Measurements from ENCODE around the gene PLEKHH2. TPM values are rescaled to one million over a fixed set of nuclear protein-coding genes. Genes with fewer than 3 reads are reported as not detected.

The PLEKHH2 gene
- total and polyA plus RNA-seq, 2 of the 13 experiments (the other 11 are each of a cell fraction or from before 2014, with no cell fraction given), result 1.1 to 3.0 TPM

DNA sequence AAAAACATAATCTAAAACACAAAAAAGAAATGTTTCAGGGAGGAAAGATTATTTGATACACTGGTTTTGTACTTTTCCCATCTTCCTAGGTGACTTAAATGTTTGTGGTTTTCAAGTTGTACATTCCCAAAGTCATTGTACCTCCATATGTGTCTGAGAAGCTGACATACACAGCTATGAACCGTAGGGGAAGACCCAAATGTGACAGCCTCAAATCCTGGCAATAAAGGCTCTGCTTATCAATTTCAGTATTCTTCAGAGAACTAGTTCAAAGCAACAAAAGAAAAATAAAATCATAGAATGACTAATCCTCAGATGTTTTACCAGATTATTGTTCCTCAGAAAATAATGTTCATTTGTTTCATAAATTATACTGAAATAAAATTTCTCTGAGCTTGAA lies 139.3 kb downstream of the PLEKHH2 start:
- FAIRE-seq (no peak), DNase-seq (ENCODE audit: low spot score) (no peak), ATAC-seq (no peak)
- no peak overlapping the region for H3K9ac ChIP-seq (ENCODE audit: insufficient read depth, low read depth, low read length)
- peaks cover 0 to 5% of the 10 kb centered on the region in 2 experiments; a peak in 1 of 5 replicates for H3K36me3 ChIP-seq (replicated peaks in 1 of 2; ENCODE audit: control insufficient read depth in 1 of 2, insufficient read depth in 2 of 2, low read length in 2 of 2)
- H4K20me1 ChIP-seq (ENCODE audit: insufficient read depth, low read length), result no peaks in the 10 kb centered on the region
- no peaks in the 10 kb centered on the region for H3K9me3 ChIP-seq (ENCODE audit: low read length)
- intact Hi-C loops (cut with micrococcal nuclease; ENCODE audit: unreplicated experiment) (loop anchor here (10.0 kb wide), 1 partner anchor 142 kb away; the partner anchor contains the start of gene PLEKHH2), in situ Hi-C loops (cut with HindIII; ENCODE audit: extremely low pct_ligation_motif_present, low pct_unique_long_range_greater_than_20kb) (no loop called here)
- H2AFZ ChIP-seq (ENCODE audit: low read length), result no peak overlapping the region
- H3K4me2 ChIP-seq (ENCODE audit: low read depth, low read length), result no peak overlapping the region
- no TSS peak for BruUV-seq (replicated peaks)
- ChIA-PET POLR2A (no interaction called here), CTCF (ENCODE audit: low intra/inter-chr PET ratio, low total read pairs) (no interaction called here)
- peaks cover 11% of the 10 kb centered on the region for H3K4me1 ChIP-seq (ENCODE audit: insufficient read depth, low read length)
- TF ChIP-seq, protein P1, sequence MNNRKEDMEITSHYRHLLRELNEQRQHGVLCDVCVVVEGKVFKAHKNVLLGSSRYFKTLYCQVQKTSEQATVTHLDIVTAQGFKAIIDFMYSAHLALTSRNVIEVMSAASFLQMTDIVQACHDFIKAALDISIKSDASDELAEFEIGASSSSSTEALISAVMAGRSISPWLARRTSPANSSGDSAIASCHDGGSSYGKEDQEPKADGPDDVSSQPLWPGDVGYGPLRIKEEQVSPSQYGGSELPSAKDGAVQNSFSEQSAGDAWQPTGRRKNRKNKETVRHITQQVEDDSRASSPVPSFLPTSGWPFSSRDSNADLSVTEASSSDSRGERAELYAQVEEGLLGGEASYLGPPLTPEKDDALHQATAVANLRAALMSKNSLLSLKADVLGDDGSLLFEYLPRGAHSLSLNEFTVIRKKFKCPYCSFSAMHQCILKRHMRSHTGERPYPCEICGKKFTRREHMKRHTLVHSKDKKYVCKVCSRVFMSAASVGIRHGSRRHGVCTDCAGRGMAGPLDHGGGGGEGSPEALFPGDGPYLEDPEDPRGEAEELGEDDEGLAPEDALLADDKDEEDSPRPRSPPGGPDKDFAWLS (CRISPR knock-in tag; IDR thresholded peaks at IDR 0.05; ENCODE audit: borderline replicate concordance), result no peak
- TF ChIP-seq ZNF224 (CRISPR knock-in tag; IDR thresholded peaks at IDR 0.05) (no peak), ZNF589 (CRISPR knock-in tag; conservative IDR thresholded peaks at IDR 0.05) (no peak), ZFP1 (CRISPR knock-in tag; IDR thresholded peaks at IDR 0.05) (no peak), ZFY (CRISPR knock-in tag; IDR thresholded peaks at IDR 0.05) (no peak), TGIF2 (CRISPR knock-in tag; IDR thresholded peaks at IDR 0.05) (no peak)
- TF ChIP-seq, protein P2, sequence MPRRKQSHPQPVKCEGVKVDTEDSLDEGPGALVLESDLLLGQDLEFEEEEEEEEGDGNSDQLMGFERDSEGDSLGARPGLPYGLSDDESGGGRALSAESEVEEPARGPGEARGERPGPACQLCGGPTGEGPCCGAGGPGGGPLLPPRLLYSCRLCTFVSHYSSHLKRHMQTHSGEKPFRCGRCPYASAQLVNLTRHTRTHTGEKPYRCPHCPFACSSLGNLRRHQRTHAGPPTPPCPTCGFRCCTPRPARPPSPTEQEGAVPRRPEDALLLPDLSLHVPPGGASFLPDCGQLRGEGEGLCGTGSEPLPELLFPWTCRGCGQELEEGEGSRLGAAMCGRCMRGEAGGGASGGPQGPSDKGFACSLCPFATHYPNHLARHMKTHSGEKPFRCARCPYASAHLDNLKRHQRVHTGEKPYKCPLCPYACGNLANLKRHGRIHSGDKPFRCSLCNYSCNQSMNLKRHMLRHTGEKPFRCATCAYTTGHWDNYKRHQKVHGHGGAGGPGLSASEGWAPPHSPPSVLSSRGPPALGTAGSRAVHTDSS (CRISPR knock-in tag; conservative IDR thresholded peaks at IDR 0.05), result no peak
- no peak overlapping the region for H3K27ac ChIP-seq (ENCODE audit: extremely low read length, insufficient read depth, low read length)
- H3K27me3 ChIP-seq (ENCODE audit: control insufficient read depth in 1 of 2, insufficient read depth in 2 of 2, low read length in 2 of 2), result no peaks in the 10 kb centered on the region; a peak in 1 of 5 replicates
- no peaks in the 10 kb centered on the region for H3K79me2 ChIP-seq (ENCODE audit: insufficient read depth, low read length)
- 94% methylated on average over 1 of the region's 1 CpG for WGBS (ENCODE audit: low lambda C conversion rate)
- no peak overlapping the region for H3K4me3 ChIP-seq (replicated peaks in 1 of 3; ENCODE audit: insufficient read depth in 1 of 3, low read depth in 2 of 3, low read length in 3 of 3)
